ENCODE data around the gene NOD1. TPM values are rescaled to one million over a fixed set of nuclear protein-coding genes. Genes with fewer than 3 reads are reported as not detected.

The NOD1 gene
- total RNA-seq, 1 donor from 2014 or later: 7.8 TPM

DNA sequence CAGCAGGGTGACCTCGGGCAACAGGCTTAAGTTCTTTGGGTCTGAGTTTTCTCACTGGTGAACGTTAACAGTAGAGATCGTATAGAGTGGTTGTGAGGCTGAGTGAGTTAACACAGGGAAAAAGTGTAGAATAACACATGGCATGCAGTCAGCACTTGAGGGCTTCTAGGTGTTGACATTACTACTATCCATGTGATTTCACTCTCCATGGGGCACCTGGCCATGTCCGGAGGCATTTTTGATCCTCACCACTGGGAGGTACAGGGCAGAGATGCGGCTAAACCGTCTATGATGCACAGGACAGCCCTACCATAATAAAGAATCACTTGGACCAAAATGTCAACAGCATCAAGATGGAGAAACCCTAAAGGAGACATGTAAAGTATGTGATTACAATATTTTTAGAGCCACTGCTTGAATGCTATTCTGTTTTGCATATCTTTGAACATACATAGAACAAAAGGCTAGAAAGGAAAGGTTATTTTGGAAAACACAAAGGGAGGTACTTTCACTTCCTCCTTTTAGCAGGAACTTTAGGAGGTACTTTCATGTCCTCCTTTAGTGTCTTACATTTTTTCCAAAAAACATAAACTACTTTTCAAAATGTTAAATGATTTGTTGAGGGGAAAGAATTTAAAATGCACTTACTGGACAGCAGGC is 44.3 kb downstream of the NOD1 start:
- TF ChIP-seq, protein P1, sequence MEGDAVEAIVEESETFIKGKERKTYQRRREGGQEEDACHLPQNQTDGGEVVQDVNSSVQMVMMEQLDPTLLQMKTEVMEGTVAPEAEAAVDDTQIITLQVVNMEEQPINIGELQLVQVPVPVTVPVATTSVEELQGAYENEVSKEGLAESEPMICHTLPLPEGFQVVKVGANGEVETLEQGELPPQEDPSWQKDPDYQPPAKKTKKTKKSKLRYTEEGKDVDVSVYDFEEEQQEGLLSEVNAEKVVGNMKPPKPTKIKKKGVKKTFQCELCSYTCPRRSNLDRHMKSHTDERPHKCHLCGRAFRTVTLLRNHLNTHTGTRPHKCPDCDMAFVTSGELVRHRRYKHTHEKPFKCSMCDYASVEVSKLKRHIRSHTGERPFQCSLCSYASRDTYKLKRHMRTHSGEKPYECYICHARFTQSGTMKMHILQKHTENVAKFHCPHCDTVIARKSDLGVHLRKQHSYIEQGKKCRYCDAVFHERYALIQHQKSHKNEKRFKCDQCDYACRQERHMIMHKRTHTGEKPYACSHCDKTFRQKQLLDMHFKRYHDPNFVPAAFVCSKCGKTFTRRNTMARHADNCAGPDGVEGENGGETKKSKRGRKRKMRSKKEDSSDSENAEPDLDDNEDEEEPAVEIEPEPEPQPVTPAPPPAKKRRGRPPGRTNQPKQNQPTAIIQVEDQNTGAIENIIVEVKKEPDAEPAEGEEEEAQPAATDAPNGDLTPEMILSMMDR (IDR thresholded peaks at IDR 0.05; ENCODE audit: insufficient read depth, low read length, poor library complexity, severe bottlenecking): no peak
- Histone ChIP-seq H3K4me3 (ENCODE audit: low read depth, low read length) (no peak overlapping the region), H3K36me3 (ENCODE audit: control insufficient read depth, insufficient read depth, low read length) (peaks cover 1% of the 10 kb centered on the region), H3K27me3 (ENCODE audit: control insufficient read depth, insufficient read depth, low read length) (no peaks in the 10 kb centered on the region)
- no peak for DNase-seq (ENCODE audit: low read depth)

DNA sequence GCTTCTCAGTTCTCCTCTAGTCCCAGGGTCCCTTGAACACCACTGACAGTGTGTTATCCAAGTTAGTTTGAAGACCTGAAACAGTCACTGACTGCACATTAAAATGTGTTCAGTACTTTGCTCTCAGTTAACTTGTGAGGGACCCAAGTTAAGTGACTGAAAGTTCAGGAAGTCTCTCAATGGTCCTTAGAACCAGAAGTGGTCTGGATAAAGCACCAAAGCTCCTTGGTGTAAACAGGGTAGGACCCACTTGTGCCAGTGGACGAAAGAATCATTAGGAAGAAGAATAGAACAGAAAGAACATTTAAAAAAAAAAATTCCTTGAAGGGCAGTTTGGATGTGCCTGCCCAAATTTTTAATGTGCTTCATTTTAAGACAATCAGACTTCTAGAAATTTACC is 45.1 kb downstream of the NOD1 start:
- TF ChIP-seq, protein P1 (IDR thresholded peaks at IDR 0.05; ENCODE audit: insufficient read depth, low read length, poor library complexity, severe bottlenecking): no peak
- H3K36me3 ChIP-seq (ENCODE audit: control insufficient read depth, insufficient read depth, low read length): peaks cover 1% of the 10 kb centered on the region

DNA sequence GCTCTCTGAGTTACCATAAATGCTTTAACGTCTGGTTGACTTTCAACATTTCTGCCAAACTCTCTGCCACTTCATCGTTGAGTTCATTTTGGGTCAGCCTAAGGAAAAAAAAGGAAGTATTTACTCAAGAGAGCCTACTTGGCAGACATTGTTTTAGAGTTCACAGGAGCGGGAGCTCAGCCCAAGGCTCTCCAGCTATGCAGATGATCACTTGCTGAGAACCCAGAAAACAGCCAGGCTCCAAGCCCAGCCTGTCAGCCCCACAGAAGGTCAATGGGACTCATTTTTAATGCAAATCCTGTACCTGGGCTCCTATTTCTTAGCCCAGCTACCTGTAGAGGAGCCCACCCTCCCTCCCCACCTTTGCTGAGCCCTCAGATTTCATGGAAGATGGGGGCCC is 45.5 kb downstream of the NOD1 start:
- DNase-seq (ENCODE audit: low read depth): no peak
- H3K36me3 ChIP-seq (ENCODE audit: control insufficient read depth, insufficient read depth, low read length): peaks cover 1% of the 10 kb centered on the region
- H3K27me3 ChIP-seq (ENCODE audit: control insufficient read depth, insufficient read depth, low read length): no peaks in the 10 kb centered on the region
- no peak overlapping the region for H3K4me3 ChIP-seq (ENCODE audit: low read depth, low read length)
- TF ChIP-seq, protein P1 (IDR thresholded peaks at IDR 0.05; ENCODE audit: insufficient read depth, low read length, poor library complexity, severe bottlenecking): no peak

More for the DNA sequence above, 45.1 kb downstream of the NOD1 start:
- no peak for DNase-seq (ENCODE audit: low read depth)
- H3K4me3 ChIP-seq (ENCODE audit: low read depth, low read length): no peak overlapping the region
- H3K27me3 ChIP-seq (ENCODE audit: control insufficient read depth, insufficient read depth, low read length): no peaks in the 10 kb centered on the region

DNA sequence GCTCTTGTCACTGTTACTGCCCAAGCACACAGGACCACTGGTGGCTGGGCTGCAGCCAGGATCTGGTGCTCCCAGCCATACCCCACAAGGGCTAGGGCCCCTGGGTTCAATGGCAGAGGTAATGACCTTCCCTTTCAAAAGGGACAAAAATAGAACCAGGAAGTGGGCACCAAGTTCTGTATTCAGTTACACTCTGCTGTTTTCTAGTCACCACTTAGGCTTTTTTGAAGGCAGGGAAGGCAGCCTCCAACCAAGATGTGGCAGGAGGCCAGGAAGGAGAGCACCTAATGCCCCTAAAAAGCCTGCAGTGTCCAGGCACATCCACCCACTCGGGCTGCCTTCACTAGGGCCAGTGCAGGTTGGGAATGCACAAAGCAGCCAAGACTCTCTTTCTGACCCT is 47.8 kb downstream of the NOD1 start:
- DNase-seq (ENCODE audit: low read depth): no peak
- Histone ChIP-seq H3K27me3 (ENCODE audit: control insufficient read depth, insufficient read depth, low read length) (no peaks in the 10 kb centered on the region), H3K4me3 (ENCODE audit: low read depth, low read length) (no peak overlapping the region), H3K36me3 (ENCODE audit: control insufficient read depth, insufficient read depth, low read length) (peaks cover 1% of the 10 kb centered on the region)
- TF ChIP-seq, protein P1 (IDR thresholded peaks at IDR 0.05; ENCODE audit: insufficient read depth, low read length, poor library complexity, severe bottlenecking): no peak

DNA sequence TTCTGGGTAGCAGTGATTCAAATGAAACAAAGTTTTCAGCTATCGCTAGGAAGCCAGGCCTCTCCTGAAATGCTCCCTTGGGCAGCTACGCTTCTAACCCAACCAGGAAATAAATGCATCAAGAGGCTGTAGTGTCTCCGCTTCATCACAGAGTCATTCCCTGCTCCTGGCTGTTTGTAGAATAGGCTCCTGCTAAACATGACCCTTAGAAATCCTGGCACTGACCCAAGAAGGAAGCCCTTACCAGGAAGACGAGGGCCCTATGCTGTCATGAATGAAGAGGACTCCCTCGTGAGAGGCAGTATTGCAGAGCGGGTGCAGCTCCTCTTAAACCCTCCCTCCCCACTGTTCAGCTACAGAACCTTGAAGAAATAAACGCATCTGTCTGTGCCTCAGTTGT is 48.3 kb downstream of the NOD1 start:
- no peaks in the 10 kb centered on the region for H3K27me3 ChIP-seq (ENCODE audit: control insufficient read depth, insufficient read depth, low read length)
- no peak overlapping the region for H3K4me3 ChIP-seq (ENCODE audit: low read depth, low read length)
- TF ChIP-seq, protein P1 (IDR thresholded peaks at IDR 0.05; ENCODE audit: insufficient read depth, low read length, poor library complexity, severe bottlenecking): no peak
- no peaks in the 10 kb centered on the region for H3K36me3 ChIP-seq (ENCODE audit: control insufficient read depth, insufficient read depth, low read length)
- no peak for DNase-seq (ENCODE audit: low read depth)

DNA sequence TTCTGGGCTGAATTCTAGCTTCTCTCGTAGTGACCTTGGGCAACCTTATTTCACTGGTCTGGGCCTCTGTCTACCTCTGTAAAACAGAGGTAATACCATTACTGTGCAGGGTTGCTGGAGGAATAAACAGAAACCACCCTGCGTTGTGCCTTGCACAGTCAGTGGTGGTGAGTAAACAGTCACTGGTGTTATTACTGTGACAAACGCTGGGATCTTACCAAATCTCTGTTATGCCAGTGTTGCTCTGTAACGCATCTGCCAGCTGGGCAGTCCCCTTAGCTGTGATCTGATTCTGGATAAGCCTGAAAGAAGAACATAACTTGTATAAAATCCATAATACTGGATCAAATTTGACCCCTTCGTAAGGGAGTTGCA is 49.4 kb downstream of the NOD1 start:
- DNase-seq (ENCODE audit: low read depth): no peak
- no peaks in the 10 kb centered on the region for H3K27me3 ChIP-seq (ENCODE audit: control insufficient read depth, insufficient read depth, low read length)
- H3K4me3 ChIP-seq (ENCODE audit: low read depth, low read length): no peak overlapping the region
- TF ChIP-seq, protein P1 (IDR thresholded peaks at IDR 0.05; ENCODE audit: insufficient read depth, low read length, poor library complexity, severe bottlenecking): no peak
- no peaks in the 10 kb centered on the region for H3K36me3 ChIP-seq (ENCODE audit: control insufficient read depth, insufficient read depth, low read length)
